Body of pancreas (tissue), 4 donors: ENCODE data around the gene EIF4G2.

ENCODE experiments used
- POLR2A ChIP-seq, 3 donors: fragments of 450-650 bp; IDR thresholded peaks; one replicate each; pipeline ENCODE4 v1.6.1; 2016; ENCODE audit warnings: antibody characterized with exemption in 3 of 3, mild to moderate bottlenecking in 2 of 3
- TF ChIP-seq, protein P1 (sequence below), 7 experiments: fragments of 450-650 bp in 4 of 7; fragments of 200-600 bp in 3 of 7; sonication (generic) in 3 of 7; IDR thresholded peaks; one replicate each; pipeline ENCODE4 v1.5.1; 2016 to 2019; ENCODE audit warnings: antibody characterized with exemption in 7 of 7

DNA sequence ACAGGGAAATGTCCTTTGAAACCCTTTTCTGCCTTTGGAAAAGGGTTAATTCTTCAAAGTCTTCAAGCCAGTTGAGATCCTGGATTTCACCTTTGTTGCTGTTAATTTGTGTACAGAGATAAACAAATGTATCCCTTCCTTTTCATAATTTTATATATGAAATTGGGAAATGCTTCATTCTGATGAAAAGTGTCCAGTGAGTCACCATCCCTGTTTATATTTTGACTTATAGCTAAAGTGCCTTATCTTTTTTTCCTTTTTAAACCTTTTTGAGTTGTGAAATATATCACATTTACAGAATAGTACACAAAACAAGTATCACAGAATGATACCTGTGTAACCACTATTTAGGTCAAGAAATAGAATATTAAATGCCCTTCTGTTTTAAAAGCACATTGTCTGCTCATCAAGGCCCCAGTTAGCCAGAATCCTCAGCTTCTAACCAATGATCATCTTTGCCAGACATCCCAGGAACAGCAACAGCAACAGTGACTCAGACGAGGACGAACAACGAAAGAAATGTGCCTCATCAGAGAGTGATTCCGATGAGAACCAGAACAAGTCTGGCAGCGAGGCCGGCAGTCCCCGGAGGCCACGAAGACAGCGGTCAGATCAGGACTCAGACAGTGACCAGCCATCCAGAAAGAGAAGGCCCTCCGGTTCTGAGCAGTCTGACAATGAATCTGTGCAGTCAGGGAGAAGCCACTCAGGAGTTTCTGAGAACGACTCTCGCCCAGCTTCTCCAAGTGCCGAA, 30.3 kb downstream of the EIF4G2 start:
- TF ChIP-seq, protein P1, sequence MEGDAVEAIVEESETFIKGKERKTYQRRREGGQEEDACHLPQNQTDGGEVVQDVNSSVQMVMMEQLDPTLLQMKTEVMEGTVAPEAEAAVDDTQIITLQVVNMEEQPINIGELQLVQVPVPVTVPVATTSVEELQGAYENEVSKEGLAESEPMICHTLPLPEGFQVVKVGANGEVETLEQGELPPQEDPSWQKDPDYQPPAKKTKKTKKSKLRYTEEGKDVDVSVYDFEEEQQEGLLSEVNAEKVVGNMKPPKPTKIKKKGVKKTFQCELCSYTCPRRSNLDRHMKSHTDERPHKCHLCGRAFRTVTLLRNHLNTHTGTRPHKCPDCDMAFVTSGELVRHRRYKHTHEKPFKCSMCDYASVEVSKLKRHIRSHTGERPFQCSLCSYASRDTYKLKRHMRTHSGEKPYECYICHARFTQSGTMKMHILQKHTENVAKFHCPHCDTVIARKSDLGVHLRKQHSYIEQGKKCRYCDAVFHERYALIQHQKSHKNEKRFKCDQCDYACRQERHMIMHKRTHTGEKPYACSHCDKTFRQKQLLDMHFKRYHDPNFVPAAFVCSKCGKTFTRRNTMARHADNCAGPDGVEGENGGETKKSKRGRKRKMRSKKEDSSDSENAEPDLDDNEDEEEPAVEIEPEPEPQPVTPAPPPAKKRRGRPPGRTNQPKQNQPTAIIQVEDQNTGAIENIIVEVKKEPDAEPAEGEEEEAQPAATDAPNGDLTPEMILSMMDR (IDR thresholded peaks at IDR 0.05) = no peak
- no peak for TF ChIP-seq POLR2A (IDR thresholded peaks at IDR 0.05)
